GM12878 (cell line): ENCODE data around the gene AQP9. TPM values are rescaled to one million over a fixed set of nuclear protein-coding genes. Genes with fewer than 3 reads are reported as not detected.

Experiments used
- ATAC-seq: fragments of 200-7000 bp; cut with Tn5 transposase; 3 replicates; pipeline ENCODE4 v1.9.1; 2020; ENCODE audit warnings: mild to moderate bottlenecking, moderate library complexity
- BruUV-seq: library from RNA; stranded (reverse); fragments of 400-500 nt; replicated peaks from 2 replicates; lab custom pipeline; 2021; lab: Mats Ljungman, UMichigan
- CTCF ChIA-PET: fragments of 300-600 bp; sonication (Branson Sonifier 250); formaldehyde crosslinking; extraction: SDS; loops from one replicate; lab custom pipeline; 2021; ENCODE audit warnings: inconsistent platforms; lab: Yijun Ruan, JAX
- POLR2A ChIA-PET: fragments of 350-600 bp; formaldehyde crosslinking; extraction: SDS; loops from one replicate; lab custom pipeline; 2021; ENCODE audit warnings: inconsistent platforms; lab: Charles Lee
- RAD21 ChIA-PET: fragments of 300-600 bp; sonication (Branson Sonifier 250); formaldehyde crosslinking; loops from one replicate; lab custom pipeline; 2023; ENCODE audit warnings: antibody characterized with exemption; ENCODE audit not compliant: unreplicated experiment; lab: Charles Lee
- SMC1A ChIA-PET: fragments of 300-600 bp; sonication (Branson Sonifier 250); formaldehyde crosslinking; loops from one replicate; lab custom pipeline; 2023; ENCODE audit not compliant: unreplicated experiment, uncharacterized antibody; lab: Charles Lee
- DNase-seq: peaks from one replicate; pipeline ENCODE4 v3.0.0-alpha.2; 2011; ENCODE audit warnings: low read depth, low spot score
- FAIRE-seq: peaks from 3 replicates; lab custom pipeline; 2011; peaks lifted over from hg19 to GRCh38; lab: Jason Lieb, UNC
- H2AFZ ChIP-seq: 2 replicates; pipeline ENCODE4 v1.6.0; 2011; ENCODE audit warnings: low read depth, low read length, control low read depth; ENCODE audit not compliant: control insufficient read depth
- H3K27ac ChIP-seq: 2 replicates; pipeline ENCODE4 v1.5.1; 2011; ENCODE audit warnings: control low read depth; ENCODE audit not compliant: control insufficient read depth, insufficient read depth
- H3K27me3 ChIP-seq, 2 experiments: replicated peaks in 1 of 2; 2 replicates each; pipeline versions ENCODE4 v1.6.0 to v1.6.1; 2011; ENCODE audit warnings: low read length in 1 of 2; ENCODE audit not compliant: control insufficient read depth in 2 of 2, insufficient read depth in 2 of 2
- H3K36me3 ChIP-seq, 2 experiments: 2 replicates each; pipeline ENCODE4 v1.5.1; 2011; ENCODE audit warnings: low read length in 1 of 2; ENCODE audit not compliant: control insufficient read depth in 2 of 2, insufficient read depth in 2 of 2
- H3K4me1 ChIP-seq: 2 replicates; pipeline ENCODE4 v1.6.1; 2011; ENCODE audit warnings: mild to moderate bottlenecking, low read length, moderate library complexity, mixed read lengths; ENCODE audit not compliant: control insufficient read depth, insufficient read depth
- H3K4me2 ChIP-seq: 2 replicates; pipeline ENCODE4 v1.6.0; 2011; ENCODE audit warnings: control low read depth; ENCODE audit not compliant: control insufficient read depth, insufficient read depth
- H3K4me3 ChIP-seq: fragments of 200-600 bp; sonication (generic); 2 replicates; pipeline ENCODE4 v1.5.1; 2016
- H3K79me2 ChIP-seq: 2 replicates; pipeline ENCODE4 v1.6.0; 2011; ENCODE audit warnings: low read length; ENCODE audit not compliant: control insufficient read depth, insufficient read depth
- H3K9ac ChIP-seq: 2 replicates; pipeline ENCODE4 v1.8.0; 2011; ENCODE audit warnings: low read length, control low read depth, mixed read lengths; ENCODE audit not compliant: control insufficient read depth, insufficient read depth
- H3K9me3 ChIP-seq: replicated peaks from 3 replicates; pipeline ENCODE4 v1.5.1; 2011; ENCODE audit warnings: mild to moderate bottlenecking, low read length; ENCODE audit not compliant: control insufficient read depth, insufficient read depth
- H4K20me1 ChIP-seq: 2 replicates; pipeline ENCODE4 v1.6.0; 2011; ENCODE audit not compliant: control insufficient read depth, insufficient read depth
- IKZF1 ChIP-seq: fragments of 450-650 bp; conservative IDR thresholded peaks from 2 replicates; pipeline ENCODE4 v1.6.1; 2017; ENCODE audit warnings: antibody characterized with exemption, mild to moderate bottlenecking
- MXI1 ChIP-seq: fragments of 150-350 bp; IDR thresholded peaks from 2 replicates; pipeline ENCODE4 v1.6.1; 2011; ENCODE audit warnings: low read depth, mild to moderate bottlenecking, inconsistent platforms, low read length, improper control_type of control experiment
- NFIC ChIP-seq: IDR thresholded peaks from 2 replicates; pipeline ENCODE4 v1.6.1; 2012; ENCODE audit warnings: low read depth, mild to moderate bottlenecking, inconsistent platforms, low read length, moderate library complexity
- NFYA ChIP-seq: IDR thresholded peaks from 2 replicates; pipeline ENCODE4 v1.6.1; 2011; ENCODE audit warnings: low read depth, mild to moderate bottlenecking, low read length, improper control_type of control experiment, borderline replicate concordance
- NRF1 ChIP-seq: conservative IDR thresholded peaks from 2 replicates; pipeline ENCODE4 v1.6.1; 2011; ENCODE audit warnings: mild to moderate bottlenecking, low read depth, low read length, improper control_type of control experiment
- RBBP5 ChIP-seq: fragments of 200-600 bp; sonication (generic); conservative IDR thresholded peaks from 2 replicates; pipeline ENCODE4 v1.6.1; 2016
- SMAD1 ChIP-seq: fragments of 450-650 bp; IDR thresholded peaks from 2 replicates; pipeline ENCODE4 v1.6.1; 2018; ENCODE audit warnings: mild to moderate bottlenecking, low read depth; ENCODE audit not compliant: partially characterized antibody
- USF2 ChIP-seq: IDR thresholded peaks from 2 replicates; pipeline ENCODE4 v1.6.1; 2011; ENCODE audit warnings: low read depth, low read length, improper control_type of control experiment, borderline replicate concordance
- WRNIP1 ChIP-seq: IDR thresholded peaks from 2 replicates; pipeline ENCODE4 v1.6.1; 2011; ENCODE audit warnings: low read depth, low read length, improper control_type of control experiment, borderline replicate concordance
- ZNF687 ChIP-seq: fragments of 450-650 bp; IDR thresholded peaks from 2 replicates; pipeline ENCODE4 v1.6.1; 2017; ENCODE audit warnings: mild to moderate bottlenecking, moderate library complexity
- ZZZ3 ChIP-seq: IDR thresholded peaks from 2 replicates; pipeline ENCODE4 v1.6.1; 2011; ENCODE audit warnings: low read depth; ENCODE audit not compliant: control insufficient read depth, insufficient read length
- WGBS: methylation state at CpG from one replicate; pipeline ENCODE4 v1.1.6; 2016; ENCODE audit warnings: low lambda C conversion rate; ENCODE audit not compliant: insufficient replicate concordance, insufficient coverage; ENCODE audit errors: missing lambda C conversion rate; 5-methylcytosine and 5-hydroxymethylcytosine counted together
- in situ Hi-C: fragments of 300-500 bp; cut with MboI; formaldehyde crosslinking; loops from 9 replicates; pipeline ENCODE4 v1.14.3; 2018; ENCODE audit warnings: mixed read lengths
- intact Hi-C: fragments of 100-400 bp; cut with micrococcal nuclease; formaldehyde crosslinking; loops from one replicate; pipeline ENCODE4 v1.14.2; 2022; ENCODE audit not compliant: unreplicated experiment
- polyA plus RNA-seq, 11 experiments: library from polyadenylated mRNA; depleted of rRNA in 4 of 11; unstranded in 6 of 11; stranded (reverse) in 5 of 11; fragments of >200 nt; fragmentation: Nextera tagmentation in 4 of 11; fragmentation: Illumina TruSeq in 1 of 11; extraction: Ambion mirVana in 4 of 11; extraction: Trizol in 1 of 11; gene quantifications; 1 replicate in 1 of 11; 2 replicates in 10 of 11; pipeline versions ENCODE4 v1.2.1 to v1.2.3, GENCODE V29; 2011 to 2016; ENCODE audit warnings: inconsistent platforms in 2 of 11, missing spikeins in 2 of 11, low read depth in 1 of 11
- total RNA-seq, 4 experiments: library from RNA; depleted of rRNA in 3 of 4; stranded (reverse); fragments of >200 nt in 3 of 4; fragmentation: Illumina TruSeq in 1 of 4; extraction: Trizol in 1 of 4; gene quantifications; 2 replicates each; pipeline versions ENCODE4 v1.2.1 to v1.2.3, GENCODE V29; 2013 to 2021

The AQP9 gene
- total and polyA plus RNA-seq, 10 of the 15 experiments (the other 5 are each of a cell fraction or from before 2014, with no cell fraction given), result 0.05 to 3.0 (median 0.22) TPM

GRCh38 chr15:58213587-58214338, 75.6 kb downstream of the AQP9 start (continued):
- TF ChIP-seq RBBP5 (no peak), NFYA (no peak)

GRCh38 chr15:58214591-58215340, 76.6 kb downstream of the AQP9 start:
- WGBS, result 31% methylated on average over 11 of the region's 11 CpGs
- no TSS peak for BruUV-seq
- Histone ChIP-seq H3K4me1 (no peaks in the 10 kb centered on the region), H3K4me3 (no peak overlapping the region), H2AFZ (no peak overlapping the region), H3K9me3 (no peaks in the 10 kb centered on the region), H3K27ac (no peak overlapping the region), H3K36me3 (no peaks in the 10 kb centered on the region), H3K79me2 (no peaks in the 10 kb centered on the region), H3K27me3 (no peaks in the 10 kb centered on the region), H4K20me1 (no peaks in the 10 kb centered on the region), H3K4me2 (no peak overlapping the region), H3K9ac (no peak overlapping the region)
- ChIA-PET SMC1A (interaction anchor here (1.5 to 1.6 kb wide), 2 partner anchors 9 to 16 kb away, joined by 4 to 5 read pairs; no protein-coding TSS in a partner anchor), CTCF (interaction anchor here (0.7 to 1.5 kb wide), 2 partner anchors 13 to 588 kb away, joined by 3 to 4 read pairs; no protein-coding TSS in a partner anchor), RAD21 (interaction anchor here (1.5 kb wide), 1 partner anchor 13 kb away, joined by 5 read pairs; no protein-coding TSS in a partner anchor), POLR2A (no interaction called here)
- in situ Hi-C loops (no loop called here), intact Hi-C loops (no loop called here)
- FAIRE-seq (no peak), ATAC-seq (no peak), DNase-seq (no peak)
- TF ChIP-seq USF2, result no peak
- TF ChIP-seq WRNIP1, result no peak
- no peak for TF ChIP-seq NRF1
- no peak for TF ChIP-seq SMAD1
- TF ChIP-seq MXI1, result no peak
- TF ChIP-seq ZNF687, result no peak
- no peak for TF ChIP-seq ZZZ3
- no peak for TF ChIP-seq NFIC
- no peak for TF ChIP-seq IKZF1
